GM18519 (cell line): ENCODE results near the gene PTPRN.

Source experiments
- ATAC-seq: cut with Tn5 transposase; IDR thresholded peaks from one replicate; pipeline ENCODE4 v1.9.1; 2021; ENCODE audit warnings: mild to moderate bottlenecking, moderate library complexity; ENCODE audit not compliant: unreplicated experiment, low FRiP score

The PTPRN gene

DNA sequence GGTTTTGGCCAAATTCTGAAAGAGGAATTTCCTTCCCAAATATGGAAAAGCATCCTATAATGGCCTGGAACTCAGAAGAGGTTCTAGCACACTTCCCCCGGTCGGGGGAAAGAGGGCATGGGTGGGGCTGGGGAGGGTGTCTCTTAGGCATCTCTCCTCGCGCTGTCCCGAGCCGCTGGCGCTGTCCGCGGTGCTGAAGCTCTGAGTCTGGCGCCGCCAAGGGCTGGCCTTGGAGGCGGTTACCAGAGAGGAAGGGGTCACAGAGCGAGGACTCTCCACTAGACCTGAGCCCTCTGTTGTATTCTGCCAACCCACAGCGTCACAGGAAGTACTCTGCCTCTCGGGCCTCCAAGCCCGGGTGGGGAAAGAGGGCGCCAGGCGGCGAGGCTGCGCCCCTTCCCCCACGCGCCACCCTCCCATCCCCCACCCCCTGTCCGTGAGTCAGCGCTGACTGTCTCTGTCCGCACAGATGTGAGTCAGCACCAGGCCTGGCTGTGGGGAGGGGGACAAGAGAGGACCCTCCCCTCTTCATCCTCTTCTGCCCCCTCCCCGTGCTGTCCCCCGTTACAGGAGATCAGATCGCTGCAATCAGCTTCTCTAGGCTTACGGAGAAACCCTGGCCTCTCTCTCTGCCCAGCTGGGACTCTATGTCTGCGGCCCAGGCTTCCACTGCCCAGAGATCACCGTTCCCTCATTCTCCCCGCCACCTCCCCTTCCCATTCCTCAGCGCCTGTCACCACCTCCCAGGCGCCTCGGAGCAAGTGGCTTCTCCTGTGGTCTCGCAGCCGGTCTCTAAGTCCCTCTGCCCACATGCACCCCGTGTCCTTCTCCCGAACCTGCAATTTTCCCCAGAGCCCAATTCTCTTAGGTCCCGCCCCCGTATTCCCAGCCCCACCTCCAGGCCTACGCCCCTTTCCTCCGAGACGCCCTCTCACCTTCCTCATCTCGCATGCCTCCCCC, 779 bp downstream of the PTPRN start:
- no peak for ATAC-seq

DNA sequence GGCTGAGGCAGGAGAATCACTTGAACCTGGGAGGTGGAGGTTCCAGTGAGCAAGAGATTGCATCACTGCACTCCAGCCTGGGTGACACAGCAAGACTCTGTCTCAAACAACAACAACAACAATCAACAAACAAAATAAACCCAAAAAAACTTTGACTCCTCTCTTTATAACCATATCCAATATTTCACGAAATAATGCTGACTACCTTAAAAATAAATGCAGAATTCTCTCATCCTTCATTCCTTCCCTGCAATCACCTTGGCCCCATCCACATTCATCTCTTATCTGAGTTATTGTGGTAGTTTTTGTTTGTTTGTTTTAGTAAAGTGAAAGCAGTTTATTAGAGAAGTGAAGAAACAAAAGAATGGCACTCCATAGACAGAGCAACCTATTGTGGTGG, 3.2 kb downstream of the PTPRN start:
- no peak for ATAC-seq

DNA sequence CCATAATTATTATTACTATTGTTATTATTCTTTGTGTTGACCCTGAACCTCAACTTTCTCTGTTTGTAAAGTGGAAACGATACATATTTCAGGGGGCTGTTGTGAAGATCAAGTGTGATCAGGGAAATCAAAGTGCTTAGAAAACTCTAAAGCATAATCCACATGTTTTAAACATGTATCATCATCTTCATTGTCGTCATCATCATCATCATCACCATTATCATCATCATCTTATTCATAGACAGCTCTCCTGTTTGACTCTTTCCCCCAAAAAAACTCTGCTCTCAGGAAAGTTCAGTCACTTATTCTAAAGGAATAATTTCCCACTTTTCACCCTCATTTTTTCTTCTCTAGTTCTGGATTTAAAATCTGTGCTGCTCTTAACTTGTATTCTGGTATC, 5.0 kb downstream of the PTPRN start:
- ATAC-seq = no peak

GRCh38 chr2:219302412-219302968, 6.7 kb downstream of the PTPRN start:
- ATAC-seq = no peak

GRCh38 chr2:219300022-219300421, 9.2 kb downstream of the PTPRN start:
- ATAC-seq = no peak

GRCh38 chr2:219299372-219299760, 9.8 kb downstream of the PTPRN start:
- ATAC-seq = no peak

- ATAC-seq = no peak
Observed at GRCh38 chr2:219298759-219299371, 10.3 kb downstream of the PTPRN start.

- no peak for ATAC-seq
Observed at GRCh38 chr2:219297766-219298456, 11.3 kb downstream of the PTPRN start.

- ATAC-seq = no peak
Observed at GRCh38 chr2:219296631-219297391, 12.4 kb downstream of the PTPRN start.

GRCh38 chr2:219296142-219296541, 13.1 kb downstream of the PTPRN start:
- no peak for ATAC-seq

- ATAC-seq = peak; percentile 81
Observed at GRCh38 chr2:219294356-219295351, 14.5 kb downstream of the PTPRN start.

- no peak for ATAC-seq
Observed at GRCh38 chr2:219293736-219294231, 15.4 kb downstream of the PTPRN start.

DNA sequence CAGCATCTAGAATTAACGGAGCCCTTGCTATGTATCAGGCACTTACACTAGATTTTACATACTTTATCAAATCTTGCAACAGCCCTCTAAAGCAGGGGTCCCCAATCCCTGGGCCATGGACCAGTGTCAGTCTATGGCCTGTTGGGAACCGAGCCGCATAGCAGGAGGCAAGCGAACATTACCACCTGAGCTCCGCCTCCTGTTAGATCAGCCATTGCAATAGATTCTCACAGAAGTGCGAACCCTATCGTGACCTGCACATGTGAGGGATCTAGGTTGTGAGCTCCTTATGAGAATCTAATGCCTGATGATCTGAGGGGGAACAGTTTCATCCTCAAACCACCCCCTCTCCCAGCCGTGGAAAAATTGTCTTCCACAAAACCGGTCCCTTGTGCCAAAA, 16.6 kb downstream of the PTPRN start:
- ATAC-seq = no peak

GRCh38 chr2:219291910-219292490, 17.2 kb downstream of the PTPRN start:
- ATAC-seq = no peak

- no peak for ATAC-seq
Observed at GRCh38 chr2:219291394-219291793, 17.8 kb downstream of the PTPRN start.

GRCh38 chr2:219290381-219291171, 18.6 kb downstream of the PTPRN start:
- ATAC-seq = no peak

DNA sequence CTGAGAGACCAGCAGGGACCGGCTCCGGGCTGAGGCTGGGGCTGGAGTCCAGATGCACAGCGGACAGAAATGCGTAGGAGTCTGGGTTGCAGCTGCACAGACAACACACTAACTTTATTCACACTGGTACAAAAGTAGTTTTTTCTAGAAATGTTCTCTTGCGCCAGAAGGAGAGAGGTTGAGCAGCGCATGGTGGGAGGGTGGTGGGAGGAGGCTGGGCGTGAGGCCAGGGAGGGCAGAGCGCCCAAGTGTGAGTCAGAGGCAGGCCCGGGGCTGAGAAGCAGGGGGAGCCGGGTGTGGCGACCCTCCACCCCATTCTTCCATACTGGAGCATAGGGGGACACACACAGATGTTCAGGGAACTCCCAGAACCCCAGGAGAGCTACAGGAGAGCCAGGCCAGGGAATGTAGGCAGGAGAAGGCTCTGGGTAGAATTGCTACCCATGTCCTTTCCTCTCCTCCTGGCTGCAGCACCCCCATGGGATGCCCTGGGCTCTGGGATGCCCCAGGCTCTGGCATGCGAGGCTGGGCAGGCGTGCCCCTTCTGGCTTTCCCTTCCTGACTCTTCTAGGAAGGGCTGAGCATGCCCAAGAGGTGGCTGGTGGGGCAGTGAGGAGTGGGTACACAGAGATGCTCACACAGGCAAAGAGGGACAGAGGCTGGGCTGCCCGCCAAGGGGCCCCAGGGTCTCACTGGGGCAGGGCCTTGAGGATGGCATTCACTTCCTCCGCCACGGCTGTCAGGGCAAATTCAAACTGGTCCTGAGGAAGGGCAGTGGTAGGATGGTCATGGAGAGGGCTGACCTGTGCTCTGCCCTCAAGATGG, 19.5 kb downstream of the PTPRN start:
- no peak for ATAC-seq
